DOHH2 (cell line): ENCODE data around the gene MCF2L.

Source experiments
- H3F3A ChIP-seq: fragments of 200-600 bp; sonication (generic), shearing (Covaris generic); 2 replicates; pipeline ENCODE4 v1.6.0; 2016; ENCODE audit warnings: antibody characterized with exemption, mild to moderate bottlenecking; ENCODE audit not compliant: control insufficient read depth, insufficient read depth
- H3K27ac ChIP-seq: fragments of 200-600 bp; sonication (generic); 2 replicates; pipeline ENCODE4 v1.5.1; 2014; ENCODE audit warnings: low read depth, mild to moderate bottlenecking, low read length, moderate library complexity
- H3K27me3 ChIP-seq: fragments of 200-600 bp; sonication (generic); 2 replicates; pipeline ENCODE4 v1.6.1; 2014; ENCODE audit warnings: mild to moderate bottlenecking, low read length, mixed read lengths; ENCODE audit not compliant: control insufficient read depth
- H3K36me3 ChIP-seq: fragments of 200-600 bp; sonication (generic); 2 replicates; pipeline ENCODE4 v1.6.1; 2014; ENCODE audit warnings: mild to moderate bottlenecking, low read length, moderate library complexity, mixed read lengths; ENCODE audit not compliant: control insufficient read depth
- H3K4me1 ChIP-seq: fragments of 200-600 bp; sonication (generic); 2 replicates; pipeline ENCODE4 v1.6.1; 2014; ENCODE audit warnings: mild to moderate bottlenecking, low read length, mixed read lengths; ENCODE audit not compliant: control insufficient read depth
- H3K4me2 ChIP-seq: fragments of 200-600 bp; sonication (generic); 2 replicates; pipeline ENCODE4 v1.6.0; 2014; ENCODE audit warnings: mild to moderate bottlenecking, low read length, moderate library complexity
- H3K4me3 ChIP-seq: fragments of 200-600 bp; sonication (generic); 2 replicates; pipeline ENCODE4 v1.5.1; 2014; ENCODE audit warnings: mild to moderate bottlenecking, low read length, mixed read lengths
- H3K79me2 ChIP-seq: fragments of 200-600 bp; sonication (generic); 2 replicates; pipeline ENCODE4 v1.6.1; 2014; ENCODE audit warnings: mild to moderate bottlenecking, low read length, mixed read lengths; ENCODE audit not compliant: control insufficient read depth
- H3K9me2 ChIP-seq: fragments of 200-600 bp; sonication (generic); replicated peaks from 2 replicates; pipeline ENCODE4 v1.6.1; 2014; ENCODE audit warnings: mild to moderate bottlenecking, low read length, mixed read lengths; ENCODE audit not compliant: control insufficient read depth
- H3K9me3 ChIP-seq: fragments of 200-600 bp; sonication (generic); 2 replicates; pipeline ENCODE4 v1.6.1; 2014; ENCODE audit warnings: antibody characterized with exemption, low read length, mixed read lengths; ENCODE audit not compliant: control insufficient read depth, insufficient read depth
- H4K20me1 ChIP-seq: fragments of 200-600 bp; sonication (generic); 2 replicates; pipeline ENCODE4 v1.6.0; 2014; ENCODE audit warnings: low read depth, mild to moderate bottlenecking, antibody characterized with exemption, low read length, moderate library complexity; ENCODE audit not compliant: control insufficient read depth, insufficient read depth
- EZH2phosphoT487 ChIP-seq: fragments of 200-600 bp; sonication (generic); IDR thresholded peaks from 2 replicates; pipeline ENCODE4 v1.6.1; 2017; ENCODE audit warnings: borderline replicate concordance, mild to moderate bottlenecking, antibody characterized with exemption, low read length, moderate library complexity, mixed read lengths
- TF ChIP-seq, protein P1 (sequence below): fragments of 200-600 bp; sonication (generic); IDR thresholded peaks from one replicate; pipeline ENCODE4 v1.5.1; 2014; ENCODE audit warnings: antibody characterized with exemption, mild to moderate bottlenecking, low read depth, low read length; ENCODE audit not compliant: poor library complexity, severe bottlenecking

MCF2L gene

DNA sequence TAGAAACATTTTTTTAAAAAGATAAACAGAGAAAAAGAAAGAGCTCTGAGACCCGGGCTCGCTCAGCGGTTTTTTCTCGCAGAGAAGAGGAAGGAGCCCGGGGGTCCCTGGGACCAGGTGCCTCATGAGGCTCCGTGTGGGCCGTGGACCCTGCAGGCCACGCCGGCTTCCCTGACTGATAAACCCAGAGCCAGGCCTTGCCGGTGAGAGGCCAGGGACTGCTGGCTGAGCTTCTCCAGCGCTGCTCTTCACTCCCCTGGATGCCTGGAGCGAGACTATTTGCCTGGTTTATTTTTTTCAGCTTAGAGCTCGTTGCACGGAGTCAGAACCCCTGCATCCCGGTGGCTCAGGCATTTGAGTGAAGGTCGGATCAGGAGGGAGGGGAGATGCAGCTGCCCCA is 83.2 kb downstream of the MCF2L start:
- H3K4me2 ChIP-seq, result no peak overlapping the region
- no peaks in the 10 kb centered on the region for H3K36me3 ChIP-seq
- no peaks in the 10 kb centered on the region for H3K9me2 ChIP-seq
- no peaks in the 10 kb centered on the region for H3K4me1 ChIP-seq
- no peaks in the 10 kb centered on the region for H4K20me1 ChIP-seq
- no peak for TF ChIP-seq EZH2phosphoT487
- TF ChIP-seq, protein P1, sequence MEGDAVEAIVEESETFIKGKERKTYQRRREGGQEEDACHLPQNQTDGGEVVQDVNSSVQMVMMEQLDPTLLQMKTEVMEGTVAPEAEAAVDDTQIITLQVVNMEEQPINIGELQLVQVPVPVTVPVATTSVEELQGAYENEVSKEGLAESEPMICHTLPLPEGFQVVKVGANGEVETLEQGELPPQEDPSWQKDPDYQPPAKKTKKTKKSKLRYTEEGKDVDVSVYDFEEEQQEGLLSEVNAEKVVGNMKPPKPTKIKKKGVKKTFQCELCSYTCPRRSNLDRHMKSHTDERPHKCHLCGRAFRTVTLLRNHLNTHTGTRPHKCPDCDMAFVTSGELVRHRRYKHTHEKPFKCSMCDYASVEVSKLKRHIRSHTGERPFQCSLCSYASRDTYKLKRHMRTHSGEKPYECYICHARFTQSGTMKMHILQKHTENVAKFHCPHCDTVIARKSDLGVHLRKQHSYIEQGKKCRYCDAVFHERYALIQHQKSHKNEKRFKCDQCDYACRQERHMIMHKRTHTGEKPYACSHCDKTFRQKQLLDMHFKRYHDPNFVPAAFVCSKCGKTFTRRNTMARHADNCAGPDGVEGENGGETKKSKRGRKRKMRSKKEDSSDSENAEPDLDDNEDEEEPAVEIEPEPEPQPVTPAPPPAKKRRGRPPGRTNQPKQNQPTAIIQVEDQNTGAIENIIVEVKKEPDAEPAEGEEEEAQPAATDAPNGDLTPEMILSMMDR, result no peak
- no peak overlapping the region for H3K4me3 ChIP-seq
- no peaks in the 10 kb centered on the region for H3K79me2 ChIP-seq
- H3K27ac ChIP-seq, result no peak overlapping the region
- peaks cover 5% of the 10 kb centered on the region; the same call in 1 of the 2 replicates for H3K9me3 ChIP-seq
- H3K27me3 ChIP-seq, result no peaks in the 10 kb centered on the region
- no peaks in the 10 kb centered on the region for H3F3A ChIP-seq

DNA sequence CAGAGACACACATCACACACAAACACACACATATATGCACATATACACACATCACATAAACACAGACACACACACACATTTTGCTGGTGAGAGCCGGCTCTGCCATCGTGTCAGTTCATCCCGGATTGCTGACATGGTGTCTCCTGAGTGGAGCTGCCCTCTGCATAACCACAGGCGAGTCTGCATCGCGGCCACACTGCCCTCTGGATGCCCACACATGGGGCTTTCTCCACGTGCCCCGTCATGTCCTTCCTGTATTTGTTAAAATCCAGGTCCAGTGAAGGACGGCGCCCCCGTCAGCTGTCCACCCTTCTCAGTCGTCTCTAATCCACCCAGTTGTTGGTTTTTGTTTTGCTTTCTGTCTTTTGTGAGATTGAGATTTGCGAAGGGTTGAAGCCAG is 84.0 kb downstream of the MCF2L start:
- no peaks in the 10 kb centered on the region for H4K20me1 ChIP-seq
- no peaks in the 10 kb centered on the region for H3K4me1 ChIP-seq
- no peaks in the 10 kb centered on the region for H3K79me2 ChIP-seq
- H3K27me3 ChIP-seq, result no peaks in the 10 kb centered on the region
- no peak overlapping the region for H3K4me3 ChIP-seq
- no peaks in the 10 kb centered on the region for H3K36me3 ChIP-seq
- no peak overlapping the region for H3K4me2 ChIP-seq
- no peak overlapping the region for H3K27ac ChIP-seq
- H3F3A ChIP-seq, result no peaks in the 10 kb centered on the region
- no peaks in the 10 kb centered on the region for H3K9me2 ChIP-seq
- no peak for TF ChIP-seq EZH2phosphoT487
- TF ChIP-seq, protein P1, result no peak
- H3K9me3 ChIP-seq, result peaks cover 9% of the 10 kb centered on the region; the same call in 1 of the 2 replicates

DNA sequence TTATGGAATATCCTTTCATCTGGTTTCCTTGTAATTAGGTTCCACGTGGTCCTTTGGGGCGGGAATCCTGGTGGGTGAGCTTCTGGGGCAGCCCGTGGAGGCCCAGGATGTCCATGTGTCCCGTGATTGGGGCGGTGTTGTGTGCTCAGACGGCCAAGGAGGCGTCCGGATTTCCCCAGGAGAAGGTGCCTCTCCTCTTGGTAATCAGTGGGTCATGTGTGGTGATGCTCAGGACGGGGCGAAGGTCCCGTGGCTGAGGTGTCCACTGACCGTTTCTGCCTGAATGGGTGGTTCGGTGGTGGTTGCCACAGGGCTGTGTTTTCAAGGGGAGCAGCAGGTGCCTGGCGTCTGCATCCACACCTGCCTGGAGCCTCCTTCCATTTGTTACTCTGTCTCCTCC is 84.4 kb downstream of the MCF2L start:
- Histone ChIP-seq H3K36me3 (no peaks in the 10 kb centered on the region), H4K20me1 (no peaks in the 10 kb centered on the region), H3K79me2 (no peaks in the 10 kb centered on the region), H3K27me3 (no peaks in the 10 kb centered on the region), H3K9me3 (peaks cover 13% of the 10 kb centered on the region; the same call in 1 of the 2 replicates), H3K4me1 (no peaks in the 10 kb centered on the region), H3K4me3 (no peak overlapping the region), H3K4me2 (no peak overlapping the region), H3F3A (no peaks in the 10 kb centered on the region), H3K9me2 (no peaks in the 10 kb centered on the region), H3K27ac (no peak overlapping the region)
- no peak for TF ChIP-seq EZH2phosphoT487
- TF ChIP-seq, protein P1, result no peak
